ENCODE results near the gene ARNT2.

- TF ChIP-seq CTCF (IDR thresholded peaks at IDR 0.05) (no peak), ZFX (IDR thresholded peaks at IDR 0.05; ENCODE audit: borderline replicate concordance) (no peak)
These were observed 204.5 kb downstream of the ARNT2 start for GRCh38 chr15:80608688-80609087.

Data from 22Rv1 (cell line).